ENCODE results near the gene FGD2.
"Not testable (repeated sequence)": the region's sequence is repeated elsewhere in the genome, so short reads cannot be mapped to it uniquely, and the experiment has no call there.

FGD2 gene

DNA sequence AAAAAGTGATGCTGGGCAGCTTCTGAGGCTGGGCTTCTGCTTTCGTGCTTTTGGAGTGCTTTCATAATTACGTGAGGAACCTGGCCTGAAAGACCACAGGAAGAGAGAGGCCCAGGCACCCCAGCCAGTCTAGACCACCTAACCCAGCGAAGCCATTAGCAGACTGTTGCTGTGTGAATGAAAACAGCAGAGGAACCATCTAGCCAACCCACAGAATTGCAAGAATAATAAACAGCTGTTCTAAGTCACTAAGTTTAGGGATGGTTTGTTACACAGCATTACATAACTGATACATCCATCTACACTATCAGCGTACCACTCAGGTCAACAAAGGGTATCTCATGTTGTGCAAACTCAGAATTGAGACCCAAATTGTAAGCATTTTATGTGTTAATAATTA, 34.5 kb downstream of the FGD2 start:
- DNase-seq (ENCODE audit: low read depth in 3 of 3) = no peak

GRCh38 chr6:37041521-37041920, 36.1 kb downstream of the FGD2 start:
- no peak for DNase-seq (ENCODE audit: low read depth in 3 of 3)

DNA sequence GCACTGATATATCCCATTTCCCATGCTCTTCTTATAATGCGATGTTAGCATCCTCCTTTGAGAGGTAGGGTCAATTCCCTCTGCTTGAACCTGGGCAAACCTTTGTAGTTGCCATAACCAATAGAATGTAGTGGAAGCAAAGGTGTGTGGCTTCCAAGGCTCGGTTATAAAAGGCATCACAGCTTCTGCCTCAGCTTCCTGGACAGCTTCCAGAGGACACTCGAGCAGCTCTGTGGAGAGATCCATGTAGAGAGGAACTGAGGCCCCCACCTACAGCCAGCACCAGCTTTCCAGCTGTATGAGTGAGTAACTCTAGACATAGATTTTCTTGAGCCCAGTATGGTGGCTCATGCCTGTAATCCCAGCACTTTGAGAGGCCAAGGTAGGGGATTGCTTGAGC, 36.7 kb downstream of the FGD2 start:
- DNase-seq (ENCODE audit: low read depth in 3 of 3) = no peak

- not testable (repeated sequence) for DNase-seq (ENCODE audit: low read depth in 3 of 3)
Measured at GRCh38 chr6:37043091-37043490, 37.6 kb downstream of the FGD2 start.

DNA sequence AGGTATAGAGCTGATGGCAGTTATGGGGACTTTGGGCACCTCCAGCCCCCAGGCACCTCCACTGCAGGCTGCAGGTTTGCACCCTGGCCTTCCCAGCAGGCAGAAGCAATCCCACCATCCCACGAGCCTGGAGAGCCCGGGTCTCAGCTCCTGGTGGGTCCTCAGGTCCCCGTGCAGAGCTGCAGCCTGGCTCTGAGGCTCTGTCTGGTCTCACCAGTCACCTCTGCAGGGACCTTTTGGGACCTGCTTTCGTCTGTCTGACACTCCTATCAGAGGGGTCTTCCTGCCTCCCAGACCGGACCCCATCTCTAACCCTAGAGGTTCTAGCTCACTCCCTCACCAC, 41.9 kb downstream of the FGD2 start:
- no peak for DNase-seq (ENCODE audit: low read depth in 3 of 3)

DNA sequence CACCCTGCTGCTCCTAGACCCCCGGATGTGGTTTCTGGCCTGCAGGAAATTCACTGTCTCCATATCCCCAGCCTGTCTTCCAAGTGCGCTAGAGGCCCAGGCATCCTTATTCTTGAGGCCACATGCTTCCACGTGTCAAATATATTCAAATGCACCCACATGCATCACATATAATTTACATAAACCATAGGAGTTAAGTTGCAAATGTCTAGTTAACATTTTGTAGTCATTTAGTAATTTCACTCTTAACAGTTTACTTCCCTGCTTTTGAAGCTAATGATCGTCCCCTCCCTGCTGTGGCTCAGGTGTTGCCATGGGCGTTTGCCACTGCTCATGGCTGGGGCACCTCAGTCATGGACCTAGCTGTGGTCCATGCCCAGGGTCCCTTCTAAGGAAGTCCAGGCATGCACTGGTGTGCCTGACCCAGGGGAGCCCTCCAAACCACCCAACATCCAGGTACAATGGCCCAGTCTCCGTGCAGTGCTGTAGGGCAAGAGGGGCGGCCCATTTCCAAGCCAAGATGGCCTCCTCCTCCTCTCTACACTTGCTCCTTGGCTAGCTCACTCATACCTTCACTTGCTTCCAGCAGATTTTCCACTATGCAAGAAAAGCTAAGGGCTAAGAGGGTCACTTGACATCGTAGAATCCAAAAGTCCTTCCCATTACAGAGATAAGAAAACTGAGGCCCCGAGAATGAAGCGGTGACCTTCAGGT, 42.4 kb downstream of the FGD2 start:
- DNase-seq (ENCODE audit: low read depth in 3 of 3) = no peak

- DNase-seq (ENCODE audit: low read depth in 3 of 3) = no peak
Measured at GRCh38 chr6:37048403-37048850, 43.0 kb downstream of the FGD2 start.

- DNase-seq (ENCODE audit: low read depth in 3 of 3) = peak; percentile 51 to 56 (median 52)
Measured at GRCh38 chr6:37048851-37049757, 43.6 kb downstream of the FGD2 start.

DNA sequence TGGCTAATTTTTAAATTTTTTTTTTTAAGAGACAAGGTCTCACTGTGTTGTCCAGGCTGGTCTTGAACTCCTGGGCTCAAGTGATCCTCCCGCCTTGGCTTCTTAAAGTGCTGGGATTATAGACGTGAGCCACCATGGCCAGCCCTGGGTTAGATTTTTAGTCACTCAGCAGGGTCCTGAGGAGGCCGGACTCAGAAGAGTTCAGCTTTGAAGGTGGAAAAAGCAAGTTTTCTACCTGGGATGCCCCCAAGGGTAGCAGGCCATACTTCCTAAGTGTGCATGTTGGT, 44.2 kb downstream of the FGD2 start:
- DNase-seq (ENCODE audit: low read depth in 3 of 3) = no peak

- peak in 2 of 3 donors; percentile 41 to 55 for DNase-seq (ENCODE audit: low read depth in 3 of 3)
Measured at GRCh38 chr6:37050045-37050853, 44.8 kb downstream of the FGD2 start.

- DNase-seq (ENCODE audit: low read depth in 3 of 3) = no peak
Measured at GRCh38 chr6:37050854-37051137, 45.3 kb downstream of the FGD2 start.

DNA sequence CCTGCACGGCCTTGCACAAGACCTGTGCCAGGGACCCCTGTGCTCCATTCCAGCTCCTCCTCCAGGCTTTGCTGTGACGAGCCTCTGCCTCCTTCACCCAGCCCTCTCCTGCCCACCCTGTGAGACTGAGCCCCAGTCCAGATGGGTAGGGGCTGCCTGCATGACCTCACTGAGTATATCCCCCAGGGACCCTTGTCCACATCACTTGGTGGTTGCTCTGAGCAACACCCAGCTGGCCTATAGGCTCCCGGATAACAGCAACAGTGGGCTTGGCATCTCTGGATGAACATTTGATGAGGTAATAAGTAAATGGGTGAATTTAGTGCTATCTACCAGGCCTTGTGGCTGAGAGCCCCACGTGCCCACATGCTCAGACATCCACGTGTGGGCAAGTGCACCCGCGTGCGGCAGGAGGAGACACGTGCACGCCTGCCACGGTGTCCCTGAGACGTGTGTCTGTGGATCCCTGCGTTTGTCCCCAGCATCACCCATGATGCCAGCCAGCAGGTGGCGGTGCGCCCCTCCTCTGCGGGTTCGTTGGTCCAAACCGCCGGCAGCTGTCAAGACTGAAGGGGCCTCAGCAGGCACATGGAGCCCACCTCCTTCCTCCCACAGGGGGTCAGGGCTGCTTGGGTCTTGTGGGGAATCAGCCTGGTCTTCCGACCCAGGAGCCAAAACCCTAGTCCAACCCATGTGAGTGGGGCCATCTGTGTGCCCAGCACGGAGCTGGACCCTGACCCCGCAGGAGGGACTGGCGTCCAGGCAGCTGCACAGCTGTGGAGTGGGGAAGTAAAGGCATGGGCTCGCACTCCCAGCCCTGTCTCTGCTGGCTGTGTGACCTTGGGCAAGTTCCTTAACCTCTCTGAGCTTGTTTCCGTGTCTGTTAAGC, 45.9 kb downstream of the FGD2 start:
- peak; percentile 83 to 85 (median 84) for DNase-seq (ENCODE audit: low read depth in 3 of 3)

DNA sequence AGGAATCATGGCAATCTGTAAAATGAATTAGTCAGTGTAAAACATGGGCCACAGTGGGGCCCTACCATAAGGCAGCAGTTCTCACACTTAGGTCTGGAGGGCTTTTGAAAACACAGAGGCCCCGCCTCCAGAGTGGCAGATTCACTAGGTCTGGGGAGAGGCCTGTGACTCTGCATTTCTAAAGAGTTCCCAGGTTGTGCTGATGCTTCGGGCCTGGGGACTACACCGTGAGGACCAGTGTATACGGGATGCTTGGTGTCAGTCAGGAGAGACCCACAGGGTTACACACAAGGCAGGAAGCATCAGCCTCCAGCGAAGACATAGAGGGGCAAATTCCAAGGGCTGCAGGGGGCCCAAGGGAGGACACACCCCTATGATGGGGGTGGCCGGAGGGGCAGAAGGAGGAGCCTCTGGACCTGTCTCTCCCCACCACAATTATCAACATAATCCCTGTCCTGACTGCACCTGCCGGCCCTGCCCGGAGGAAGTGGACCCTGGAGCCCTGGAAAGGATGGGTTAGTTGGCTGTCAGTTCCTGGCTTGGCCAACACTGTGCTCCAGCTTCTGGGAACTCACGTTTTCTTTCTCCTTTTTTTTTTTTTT, 46.7 kb downstream of the FGD2 start:
- no peak for DNase-seq (ENCODE audit: low read depth in 3 of 3)

DNA sequence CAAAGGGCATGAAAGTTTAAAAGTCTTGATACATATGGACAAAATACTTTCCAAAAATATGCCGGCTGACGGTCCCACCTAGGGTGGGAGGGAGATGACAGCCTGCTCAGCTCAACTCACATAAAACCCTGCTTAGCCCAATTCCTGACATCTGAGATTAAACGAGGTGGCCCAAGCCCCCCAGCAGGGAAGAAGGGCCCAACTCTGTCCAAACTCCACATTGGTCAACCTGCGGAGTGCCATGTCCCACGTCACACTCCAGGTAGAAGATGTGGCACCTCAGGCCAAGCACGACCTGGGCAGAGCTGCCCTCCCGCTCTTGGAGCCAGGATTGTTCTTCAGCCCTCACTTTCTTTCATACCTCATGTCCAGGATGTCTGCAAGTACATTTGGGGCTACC, 48.2 kb downstream of the FGD2 start:
- DNase-seq (ENCODE audit: low read depth in 3 of 3) = no peak

GRCh38 chr6:37054171-37054570, 48.7 kb downstream of the FGD2 start:
- DNase-seq (ENCODE audit: low read depth in 3 of 3) = no peak

DNA sequence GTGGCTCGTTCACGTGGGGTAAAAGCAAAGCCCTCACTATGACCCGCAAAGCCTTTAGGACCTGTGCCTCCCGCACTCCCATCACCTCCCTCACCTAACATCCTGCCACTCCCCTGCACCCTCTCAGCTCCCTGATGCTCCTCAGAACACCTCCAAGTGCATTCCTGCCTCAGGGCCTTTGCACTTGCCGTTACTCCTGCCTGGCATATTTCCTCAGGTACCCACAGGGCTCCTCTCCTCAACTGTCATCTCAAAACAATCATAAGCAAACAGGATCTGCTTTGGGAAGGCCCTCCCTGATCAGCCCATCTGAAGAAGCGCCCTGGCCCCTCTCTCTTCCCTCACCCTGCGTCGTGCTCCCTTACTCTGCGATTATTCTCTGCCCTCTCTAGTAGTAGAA, 49.1 kb downstream of the FGD2 start:
- no peak for DNase-seq (ENCODE audit: low read depth in 3 of 3)

DNA sequence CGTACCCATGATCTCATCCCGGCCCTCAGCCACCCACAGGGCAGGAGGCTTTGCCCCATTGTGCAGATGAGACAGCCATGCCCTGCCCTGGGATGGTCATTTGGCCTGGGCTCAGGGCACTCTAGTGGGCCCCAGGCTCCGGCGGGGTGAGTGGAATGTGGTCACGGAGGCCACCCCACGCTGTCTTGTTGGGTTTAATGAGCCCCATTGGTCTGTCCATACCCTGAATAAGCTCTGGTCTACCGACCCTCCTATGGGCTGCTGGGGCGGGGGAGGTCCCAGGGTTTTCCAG, 50.6 kb downstream of the FGD2 start:
- no peak for DNase-seq (ENCODE audit: low read depth in 3 of 3)

DNA sequence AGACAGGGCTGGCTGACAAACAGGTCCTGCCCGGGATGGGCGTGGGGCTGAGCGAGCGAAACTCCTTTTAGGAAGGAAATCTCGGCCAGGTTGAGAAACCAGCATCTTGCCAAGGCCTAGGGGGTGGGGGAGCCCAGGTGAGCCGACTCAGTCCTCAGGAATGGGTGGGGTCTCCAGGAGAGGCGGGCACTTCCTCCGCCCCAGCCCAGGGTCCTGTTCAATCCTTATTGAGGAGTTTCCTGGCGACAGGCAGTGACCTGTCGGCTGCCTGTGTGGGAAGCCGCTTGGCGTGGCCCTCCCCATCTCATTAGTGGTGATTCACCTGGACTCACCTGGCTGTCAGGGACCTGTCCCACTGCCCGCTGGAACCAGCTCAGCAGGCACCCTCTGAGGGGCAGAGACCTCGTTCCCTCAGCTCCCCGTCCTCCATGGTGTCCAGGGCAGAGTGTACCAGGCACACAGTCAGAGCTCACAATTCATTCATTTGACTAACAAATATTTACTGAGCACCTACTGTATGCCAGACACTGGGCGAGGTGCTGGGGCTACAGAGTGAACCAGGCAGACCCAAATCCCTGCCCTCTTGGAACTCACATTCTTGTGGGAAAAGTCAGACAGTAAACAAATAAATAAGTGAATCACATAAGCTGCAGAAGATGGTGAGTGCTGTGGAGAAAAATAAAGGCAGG, 51.1 kb downstream of the FGD2 start:
- DNase-seq (ENCODE audit: low read depth in 3 of 3) = no peak

- no peak for DNase-seq (ENCODE audit: low read depth in 3 of 3)
Measured at GRCh38 chr6:37057128-37057471, 51.6 kb downstream of the FGD2 start.

DNA sequence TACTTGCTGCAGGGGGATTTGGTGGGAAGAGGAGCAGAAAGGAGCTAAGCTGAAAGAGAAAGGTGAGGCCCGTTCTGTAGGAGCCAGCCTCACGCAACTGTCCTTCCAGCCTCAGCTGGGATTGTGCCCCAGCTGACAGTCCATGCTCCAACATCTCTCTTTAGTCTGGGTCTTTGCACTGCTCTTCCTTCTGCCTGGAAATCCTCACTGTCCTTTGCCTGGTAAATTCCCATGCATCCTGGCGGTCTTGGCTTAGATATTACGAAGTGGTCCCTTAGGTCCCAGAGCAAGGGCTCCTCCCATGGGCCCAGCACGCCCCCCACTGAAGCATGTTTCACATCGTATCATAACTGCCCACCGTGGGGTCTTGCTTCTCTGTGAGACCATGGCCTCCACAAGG, 52.2 kb downstream of the FGD2 start:
- no peak for DNase-seq (ENCODE audit: low read depth in 3 of 3)

DNA sequence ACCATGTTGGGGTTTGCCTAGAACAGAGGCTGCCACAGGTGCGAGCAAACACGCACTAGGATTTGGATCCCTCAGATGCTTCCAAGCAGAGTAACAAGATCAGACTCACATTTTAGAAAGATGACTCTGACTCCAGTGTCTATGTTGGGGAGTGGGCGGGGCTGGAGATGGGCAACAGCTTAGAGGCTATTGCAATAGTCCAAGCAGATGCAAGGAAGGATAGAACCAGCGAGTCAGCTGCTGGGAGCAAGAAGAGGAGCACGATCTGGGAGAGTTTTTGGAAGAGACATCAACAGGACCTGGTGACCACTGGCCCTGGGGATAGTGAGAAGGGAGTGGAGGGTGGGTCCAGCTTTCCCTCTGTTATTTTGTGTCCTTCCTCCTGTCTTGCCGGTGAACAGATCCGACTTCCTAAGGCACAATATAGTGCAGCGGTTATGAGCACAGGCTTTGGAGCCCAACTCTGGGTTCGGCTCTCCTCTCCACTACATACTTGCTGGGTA, 52.7 kb downstream of the FGD2 start:
- no peak for DNase-seq (ENCODE audit: low read depth in 3 of 3)

All from stimulated activated CD4-positive, alpha-beta T cell treated with anti-CD3 and anti-CD28 coated beads, TNF-alpha, amount 100 ng/mL, for 48 hours (primary cell).